SK-N-SH (cell line): ENCODE data around the gene ATF7IP2. TPM values are rescaled to one million over a fixed set of nuclear protein-coding genes. Genes with fewer than 3 reads are reported as not detected.

ENCODE experiments used
- CTCF ChIA-PET: fragments of 300-600, 350-600 bp; formaldehyde crosslinking; extraction: SDS; loops from one replicate; lab custom pipeline; 2021; lab: Yijun Ruan, JAX
- POLR2A ChIA-PET: fragments of 350-600 bp; sonication (Branson Sonifier 250); formaldehyde crosslinking; extraction: SDS; loops from one replicate; lab custom pipeline; 2020; ENCODE audit warnings: antibody characterized with exemption, inconsistent platforms; lab: Yijun Ruan, JAX
- DNase-seq: peaks from one replicate; pipeline ENCODE4 v3.0.0; 2012
- H2AFZ ChIP-seq: fragments of 200-600 bp; sonication (generic); 2 replicates; pipeline ENCODE4 v1.8.1; 2016; ENCODE audit warnings: antibody characterized with exemption, mild to moderate bottlenecking, low read depth
- H3F3A ChIP-seq: fragments of 200-600 bp; sonication (generic); replicated peaks from 2 replicates; pipeline ENCODE3; 2016; ENCODE audit warnings: antibody characterized with exemption, mild to moderate bottlenecking; ENCODE audit not compliant: insufficient read depth
- H3K27ac ChIP-seq, 2 experiments: fragments of 200-500 bp in 1 of 2; fragments of 200-600 bp in 1 of 2; sonication (Bioruptor generic) in 1 of 2; sonication (generic), shearing (Covaris generic) in 1 of 2; 2 replicates each; pipeline versions ENCODE4 v1.5.1 to v1.6.1; 2014 to 2016; ENCODE audit warnings: low read depth in 2 of 2, inconsistent platforms in 1 of 2, low read length in 1 of 2, mild to moderate bottlenecking in 1 of 2, mixed read lengths in 1 of 2
- H3K27me3 ChIP-seq: fragments of 200-600 bp; sonication (generic), shearing (Covaris generic); 2 replicates; pipeline ENCODE4 v1.6.1; 2016; ENCODE audit warnings: mixed run types; ENCODE audit not compliant: insufficient read depth
- H3K36me3 ChIP-seq, 2 experiments: fragments of 200-500 bp in 1 of 2; fragments of 200-600 bp in 1 of 2; sonication (Bioruptor generic) in 1 of 2; sonication (generic) in 1 of 2; replicated peaks in 1 of 2; 2 replicates each; pipeline versions ENCODE3 to v1.5.1; 2014 to 2016; ENCODE audit warnings: low read length in 1 of 2, mild to moderate bottlenecking in 1 of 2; ENCODE audit not compliant: insufficient read depth in 2 of 2, control insufficient read depth in 1 of 2
- H3K4me1 ChIP-seq, 2 experiments: fragments of 200-500 bp in 1 of 2; fragments of 200-600 bp in 1 of 2; sonication (Bioruptor generic) in 1 of 2; sonication (generic), shearing (Covaris generic) in 1 of 2; 2 replicates each; pipeline versions ENCODE4 v1.5.1 to v1.6.1; 2014 to 2016; ENCODE audit warnings: low read depth in 1 of 2, low read length in 1 of 2, mixed run types in 1 of 2; ENCODE audit not compliant: insufficient read depth in 2 of 2, control insufficient read depth in 1 of 2
- H3K4me2 ChIP-seq: fragments of 200-600 bp; sonication (generic), shearing (Covaris generic); 2 replicates; pipeline ENCODE4 v1.6.1; 2017; ENCODE audit warnings: mixed run types
- H3K4me3 ChIP-seq, 2 experiments: fragments of 200-500 bp in 1 of 2; fragments of 200-600 bp in 1 of 2; sonication (Bioruptor generic) in 1 of 2; sonication (generic), shearing (Covaris generic) in 1 of 2; 2 replicates each; pipeline versions ENCODE4 v1.5.1 to v1.8.1; 2014 to 2016; ENCODE audit warnings: low read depth in 2 of 2, inconsistent platforms in 1 of 2, low read length in 1 of 2, mild to moderate bottlenecking in 1 of 2, mixed read lengths in 1 of 2, moderate library complexity in 1 of 2
- H3K79me2 ChIP-seq: fragments of 200-600 bp; sonication (generic); 2 replicates; pipeline ENCODE4 v1.8.1; 2017; ENCODE audit warnings: mild to moderate bottlenecking; ENCODE audit not compliant: insufficient read depth
- H3K9ac ChIP-seq: fragments of 200-600 bp; sonication (generic); 2 replicates; pipeline ENCODE4 v1.6.1; 2017; ENCODE audit warnings: mixed run types
- H3K9me2 ChIP-seq: fragments of 200-600 bp; sonication (generic); 2 replicates; pipeline ENCODE4 v1.6.1; 2017; ENCODE audit warnings: mixed run types
- H3K9me3 ChIP-seq: fragments of 200-600 bp; sonication (generic); 2 replicates; pipeline ENCODE4 v1.6.1; 2017; ENCODE audit warnings: mixed run types, mild to moderate bottlenecking, moderate library complexity
- H4K20me1 ChIP-seq: fragments of 200-600 bp; sonication (generic); 2 replicates; pipeline ENCODE4 v1.6.1; 2017; ENCODE audit warnings: mild to moderate bottlenecking, mixed run types; ENCODE audit not compliant: insufficient read depth
- CHD2 ChIP-seq: fragments of 150-350 bp; IDR thresholded peaks from 2 replicates; pipeline ENCODE4 v1.6.1; 2018; ENCODE audit warnings: low read length; ENCODE audit not compliant: partially characterized antibody
- FOXJ3 ChIP-seq: sonication (generic); formaldehyde crosslinking; IDR thresholded peaks from 2 replicates; pipeline ENCODE4 v1.5.1; 2020; ENCODE audit warnings: mild to moderate bottlenecking, missing genetic modification reagents
- RAD21 ChIP-seq: IDR thresholded peaks from 2 replicates; pipeline ENCODE4 v1.6.1; 2012; ENCODE audit warnings: mild to moderate bottlenecking, low read length
- RXRA ChIP-seq: IDR thresholded peaks from 2 replicates; pipeline ENCODE4 v1.4.0; 2012; ENCODE audit warnings: low read depth, mild to moderate bottlenecking, borderline replicate concordance
- SIN3A ChIP-seq: IDR thresholded peaks from 2 replicates; pipeline ENCODE4 v1.6.1; 2012; ENCODE audit warnings: low read depth, mild to moderate bottlenecking, low read length, moderate library complexity, borderline replicate concordance
- SMC3 ChIP-seq: IDR thresholded peaks from 2 replicates; pipeline ENCODE4 v1.6.1; 2012; ENCODE audit warnings: low read depth, low read length, improper control_type of control experiment
- TCF12 ChIP-seq: IDR thresholded peaks from 2 replicates; pipeline ENCODE4 v1.4.0; 2012
- WGBS: methylation state at CpG from one replicate; pipeline ENCODE4 v1.1.6; 2017; ENCODE audit warnings: low lambda C conversion rate; 5-methylcytosine and 5-hydroxymethylcytosine counted together
- polyA plus RNA-seq, 3 experiments: library from polyadenylated mRNA; depleted of rRNA; stranded (reverse); fragments of >200 nt; gene quantifications; 2 replicates each; pipeline ENCODE4 v1.2.3, GENCODE V29; 2012
- TF ChIP-seq, protein P1 (sequence below): IDR thresholded peaks from 2 replicates; pipeline ENCODE4; 2012
- TF ChIP-seq, protein P2 (sequence below): IDR thresholded peaks from 2 replicates; pipeline ENCODE4 v1.4.0; 2012; ENCODE audit warnings: low read depth
- TF ChIP-seq, protein P3 (sequence below): fragments of 150-350 bp; IDR thresholded peaks from 2 replicates; pipeline ENCODE4 v1.6.1; 2017; ENCODE audit warnings: antibody characterized with exemption, low read length, low read depth, borderline replicate concordance
- TF ChIP-seq, protein P4 (sequence below): fragments of 200-600 bp; sonication (generic); IDR thresholded peaks from 2 replicates; pipeline ENCODE4 v1.6.1; 2017; ENCODE audit warnings: antibody characterized with exemption, mild to moderate bottlenecking, moderate library complexity

ATF7IP2 gene
- polyA plus RNA-seq, 1 of the 3 experiments (the other 2 are of a cell fraction), result 0.35 TPM

DNA sequence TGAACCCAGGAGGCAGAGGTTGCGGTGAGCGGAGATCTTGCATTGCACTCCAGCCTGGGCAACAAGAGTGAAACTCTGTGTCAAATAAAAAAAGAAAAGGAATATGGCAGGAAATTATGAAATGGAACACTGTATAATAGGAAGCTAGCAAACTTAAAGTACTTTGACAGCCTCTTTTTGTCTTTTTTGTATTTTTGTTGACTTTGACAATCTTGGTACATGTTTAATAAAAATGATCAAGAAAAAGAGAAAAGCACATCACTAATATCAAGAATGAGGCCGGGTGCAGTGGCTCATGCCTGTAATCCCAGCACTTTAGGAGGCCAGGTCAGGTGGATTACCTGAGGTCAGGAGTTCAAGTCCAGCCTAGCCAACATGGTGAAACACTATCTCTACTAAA lies 5.5 kb downstream of the ATF7IP2 start (continued):
- TF ChIP-seq, protein P1, sequence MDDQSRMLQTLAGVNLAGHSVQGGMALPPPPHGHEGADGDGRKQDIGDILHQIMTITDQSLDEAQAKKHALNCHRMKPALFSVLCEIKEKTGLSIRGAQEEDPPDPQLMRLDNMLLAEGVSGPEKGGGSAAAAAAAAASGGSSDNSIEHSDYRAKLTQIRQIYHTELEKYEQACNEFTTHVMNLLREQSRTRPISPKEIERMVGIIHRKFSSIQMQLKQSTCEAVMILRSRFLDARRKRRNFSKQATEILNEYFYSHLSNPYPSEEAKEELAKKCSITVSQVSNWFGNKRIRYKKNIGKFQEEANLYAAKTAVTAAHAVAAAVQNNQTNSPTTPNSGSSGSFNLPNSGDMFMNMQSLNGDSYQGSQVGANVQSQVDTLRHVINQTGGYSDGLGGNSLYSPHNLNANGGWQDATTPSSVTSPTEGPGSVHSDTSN, result no peak
- no peak for TF ChIP-seq RAD21
- TF ChIP-seq, protein P2, sequence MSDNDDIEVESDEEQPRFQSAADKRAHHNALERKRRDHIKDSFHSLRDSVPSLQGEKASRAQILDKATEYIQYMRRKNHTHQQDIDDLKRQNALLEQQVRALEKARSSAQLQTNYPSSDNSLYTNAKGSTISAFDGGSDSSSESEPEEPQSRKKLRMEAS, result no peak
- TF ChIP-seq, protein P3, sequence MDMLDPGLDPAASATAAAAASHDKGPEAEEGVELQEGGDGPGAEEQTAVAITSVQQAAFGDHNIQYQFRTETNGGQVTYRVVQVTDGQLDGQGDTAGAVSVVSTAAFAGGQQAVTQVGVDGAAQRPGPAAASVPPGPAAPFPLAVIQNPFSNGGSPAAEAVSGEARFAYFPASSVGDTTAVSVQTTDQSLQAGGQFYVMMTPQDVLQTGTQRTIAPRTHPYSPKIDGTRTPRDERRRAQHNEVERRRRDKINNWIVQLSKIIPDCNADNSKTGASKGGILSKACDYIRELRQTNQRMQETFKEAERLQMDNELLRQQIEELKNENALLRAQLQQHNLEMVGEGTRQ, result no peak
- TF ChIP-seq, protein P4, sequence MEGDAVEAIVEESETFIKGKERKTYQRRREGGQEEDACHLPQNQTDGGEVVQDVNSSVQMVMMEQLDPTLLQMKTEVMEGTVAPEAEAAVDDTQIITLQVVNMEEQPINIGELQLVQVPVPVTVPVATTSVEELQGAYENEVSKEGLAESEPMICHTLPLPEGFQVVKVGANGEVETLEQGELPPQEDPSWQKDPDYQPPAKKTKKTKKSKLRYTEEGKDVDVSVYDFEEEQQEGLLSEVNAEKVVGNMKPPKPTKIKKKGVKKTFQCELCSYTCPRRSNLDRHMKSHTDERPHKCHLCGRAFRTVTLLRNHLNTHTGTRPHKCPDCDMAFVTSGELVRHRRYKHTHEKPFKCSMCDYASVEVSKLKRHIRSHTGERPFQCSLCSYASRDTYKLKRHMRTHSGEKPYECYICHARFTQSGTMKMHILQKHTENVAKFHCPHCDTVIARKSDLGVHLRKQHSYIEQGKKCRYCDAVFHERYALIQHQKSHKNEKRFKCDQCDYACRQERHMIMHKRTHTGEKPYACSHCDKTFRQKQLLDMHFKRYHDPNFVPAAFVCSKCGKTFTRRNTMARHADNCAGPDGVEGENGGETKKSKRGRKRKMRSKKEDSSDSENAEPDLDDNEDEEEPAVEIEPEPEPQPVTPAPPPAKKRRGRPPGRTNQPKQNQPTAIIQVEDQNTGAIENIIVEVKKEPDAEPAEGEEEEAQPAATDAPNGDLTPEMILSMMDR, result no peak
- TF ChIP-seq TCF12, result no peak
- no peak for TF ChIP-seq SMC3

DNA sequence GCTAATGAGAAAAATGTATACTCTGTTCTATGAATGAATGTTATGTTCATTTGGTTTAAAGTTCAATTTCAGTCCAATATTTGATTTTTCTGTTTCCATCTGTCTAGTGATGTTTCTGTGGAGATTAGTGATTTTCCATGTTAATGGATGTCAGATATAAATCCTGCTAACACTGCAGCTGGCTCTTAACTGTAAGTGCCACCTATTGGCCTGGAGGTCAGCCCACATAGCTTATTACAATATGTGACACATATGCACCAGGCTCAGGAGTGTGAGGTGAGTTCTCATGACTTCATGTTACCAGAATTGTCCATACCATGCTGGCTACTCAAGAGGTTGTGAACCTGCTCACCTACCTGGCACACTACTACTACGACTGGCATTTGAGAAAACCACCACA lies 17.1 kb downstream of the ATF7IP2 start:
- ChIA-PET POLR2A (no interaction called here), CTCF (no interaction called here)
- Histone ChIP-seq H3F3A (no peaks in the 10 kb centered on the region), H3K79me2 (no peaks in the 10 kb centered on the region), H3K4me3 (no peak overlapping the region), H3K27me3 (no peaks in the 10 kb centered on the region), H4K20me1 (no peaks in the 10 kb centered on the region), H3K9me2 (no peaks in the 10 kb centered on the region), H3K27ac (no peak overlapping the region), H3K9me3 (no peaks in the 10 kb centered on the region), H3K9ac (no peak overlapping the region), H3K4me1 (no peaks in the 10 kb centered on the region), H3K4me2 (no peak overlapping the region), H2AFZ (no peak overlapping the region), H3K36me3 (no peaks in the 10 kb centered on the region)
- no peak for TF ChIP-seq SIN3A
- TF ChIP-seq, protein P2, result no peak
- TF ChIP-seq RXRA, result no peak
- no peak for TF ChIP-seq FOXJ3 (CRISPR knock-in tag)
- TF ChIP-seq SMC3, result no peak
- TF ChIP-seq CHD2, result no peak
- 15% methylated on average over 1 of the region's 1 CpG for WGBS
- DNase-seq, result no peak
